Limb (tissue), 2 donors: Measurements from ENCODE around the gene NADK.
"Not testable (repeated sequence)": the region's sequence is repeated elsewhere in the genome, so short reads cannot be mapped to it uniquely, and the experiment has no call there.

Experiments
- DNase-seq, 2 donors: peaks; one replicate each; pipeline ENCODE4 v3.0.0-alpha.2; 2016; ENCODE audit errors: extremely low spot score in 2 of 2

Gene NADK

GRCh38 chr1:1748686-1749321 lies 29.5 kb downstream of the NADK start:
- DNase-seq: no peak

GRCh38 chr1:1746566-1746909 lies 31.7 kb downstream of the NADK start:
- not testable (repeated sequence) for DNase-seq

- peak; percentile 32 to 84 for DNase-seq
Measured at GRCh38 chr1:1745651-1746565, 32.4 kb downstream of the NADK start.

- not testable (repeated sequence) for DNase-seq
Measured at GRCh38 chr1:1742529-1742928, 35.7 kb downstream of the NADK start.

- not testable (repeated sequence) for DNase-seq
Measured at GRCh38 chr1:1741013-1741412, 37.3 kb downstream of the NADK start.

- not testable (repeated sequence) for DNase-seq
Measured at GRCh38 chr1:1738799-1739337, 39.4 kb downstream of the NADK start.

GRCh38 chr1:1737675-1738590 lies 40.3 kb downstream of the NADK start:
- DNase-seq: not testable (repeated sequence)

- DNase-seq: no peak
Measured at GRCh38 chr1:1732381-1732780, 45.9 kb downstream of the NADK start.

- no peak for DNase-seq
Measured at GRCh38 chr1:1730870-1731269, 47.4 kb downstream of the NADK start.

- not testable (repeated sequence) for DNase-seq
Measured at GRCh38 chr1:1730230-1730629, 48.0 kb downstream of the NADK start.

GRCh38 chr1:1729116-1729816 lies 49.0 kb downstream of the NADK start:
- not testable (repeated sequence) for DNase-seq

- DNase-seq: not testable (repeated sequence)
Measured at GRCh38 chr1:1728308-1729005, 49.8 kb downstream of the NADK start.

- DNase-seq: not testable (repeated sequence)
Measured at GRCh38 chr1:1727131-1727651, 51.1 kb downstream of the NADK start.

- not testable (repeated sequence) for DNase-seq
Measured at GRCh38 chr1:1726088-1726487, 52.2 kb downstream of the NADK start.

GRCh38 chr1:1724035-1724864 lies 54.0 kb downstream of the NADK start, which contains the start of gene CDK11A:
Gene CDK11A (minus strand): TSS chr1:1724357. CDS start chr1:1722818, 1,539 bp downstream.
- peak; percentile 97 to 99 for DNase-seq

- no peak for DNase-seq
Measured at GRCh38 chr1:1721201-1721600, 57.1 kb downstream of the NADK start.

GRCh38 chr1:1715109-1715883 lies 63.0 kb downstream of the NADK start:
- not testable (repeated sequence) for DNase-seq

GRCh38 chr1:1707897-1708296 lies 70.4 kb downstream of the NADK start:
- DNase-seq: not testable (repeated sequence)
